SU-DHL-6 (cell line): ENCODE results near the gene AGRN.
"Not testable (repeated sequence)": the region's sequence is repeated elsewhere in the genome, so short reads cannot be mapped to it uniquely, and the experiment has no call there.

Source experiments
- H2AFZ ChIP-seq: fragments of 200-600 bp; sonication (generic); 2 replicates; pipeline ENCODE4 v1.6.1; 2014; ENCODE audit warnings: low read depth, mild to moderate bottlenecking, moderate library complexity, mixed read lengths, antibody characterized with exemption, low read length; ENCODE audit not compliant: severe bottlenecking
- H3F3A ChIP-seq: fragments of 200-600 bp; shearing (Covaris generic); 2 replicates; pipeline ENCODE4 v1.6.0; 2016; ENCODE audit warnings: antibody characterized with exemption, mild to moderate bottlenecking; ENCODE audit not compliant: insufficient read depth
- H3K27ac ChIP-seq: fragments of 200-600 bp; sonication (generic); 2 replicates; pipeline ENCODE4 v1.5.1; 2016; ENCODE audit warnings: low read depth, mild to moderate bottlenecking, low read length, moderate library complexity, mixed read lengths
- H3K27me3 ChIP-seq: fragments of 200-600 bp; sonication (generic), shearing (Covaris generic); 2 replicates; pipeline ENCODE4 v1.6.0; 2014; ENCODE audit warnings: mild to moderate bottlenecking, low read length
- H3K36me3 ChIP-seq: fragments of 200-600 bp; sonication (generic); 2 replicates; pipeline ENCODE4 v1.6.1; 2014; ENCODE audit warnings: mild to moderate bottlenecking, low read length, mixed read lengths
- H3K4me2 ChIP-seq: fragments of 300-600, 200-600 bp; shearing (Covaris generic), sonication (generic); 2 replicates; pipeline ENCODE4 v1.6.0; 2014; ENCODE audit warnings: low read length, low read depth, mild to moderate bottlenecking; ENCODE audit not compliant: poor library complexity, severe bottlenecking
- H3K4me3 ChIP-seq: fragments of 200-600 bp; sonication (generic); 2 replicates; pipeline ENCODE4 v1.5.1; 2014; ENCODE audit warnings: antibody characterized with exemption, low read length, mild to moderate bottlenecking, mixed read lengths; ENCODE audit not compliant: insufficient read depth, poor library complexity, severe bottlenecking
- H3K79me2 ChIP-seq: fragments of 200-600 bp; sonication (generic); 2 replicates; pipeline ENCODE4 v1.6.1; 2014; ENCODE audit warnings: mild to moderate bottlenecking, low read length, moderate library complexity; ENCODE audit not compliant: insufficient read depth
- H3K9ac ChIP-seq: fragments of 200-600 bp; sonication (generic); 2 replicates; pipeline ENCODE4 v1.7.0; 2014; ENCODE audit warnings: mild to moderate bottlenecking, low read length
- H3K9me2 ChIP-seq: fragments of 200-600 bp; sonication (generic); replicated peaks from 2 replicates; pipeline ENCODE4 v1.6.1; 2014; ENCODE audit warnings: low read length; ENCODE audit not compliant: insufficient read depth
- H3K9me3 ChIP-seq: fragments of 200-600 bp; sonication (generic); 2 replicates; pipeline ENCODE4 v1.6.1; 2014; ENCODE audit warnings: low read length, mixed read lengths; ENCODE audit not compliant: insufficient read depth
- H4K20me1 ChIP-seq: fragments of 200-600 bp; sonication (generic); 2 replicates; pipeline ENCODE4 v1.6.1; 2014; ENCODE audit warnings: low read depth, mild to moderate bottlenecking, antibody characterized with exemption, low read length, moderate library complexity, mixed read lengths
- EZH2phosphoT487 ChIP-seq: fragments of 200-600 bp; sonication (generic), shearing (Covaris generic); conservative IDR thresholded peaks from 2 replicates; pipeline ENCODE4 v1.6.1; 2018; ENCODE audit warnings: mild to moderate bottlenecking, antibody characterized with exemption, low read length, moderate library complexity, mixed read lengths
- TF ChIP-seq, protein P1 (sequence below): fragments of 200-600 bp; sonication (generic); IDR thresholded peaks from one replicate; pipeline ENCODE4 v1.5.1; 2017; ENCODE audit warnings: antibody characterized with exemption, mild to moderate bottlenecking, low read length, moderate library complexity; ENCODE audit not compliant: insufficient read depth, poor library complexity, severe bottlenecking

Gene AGRN

DNA sequence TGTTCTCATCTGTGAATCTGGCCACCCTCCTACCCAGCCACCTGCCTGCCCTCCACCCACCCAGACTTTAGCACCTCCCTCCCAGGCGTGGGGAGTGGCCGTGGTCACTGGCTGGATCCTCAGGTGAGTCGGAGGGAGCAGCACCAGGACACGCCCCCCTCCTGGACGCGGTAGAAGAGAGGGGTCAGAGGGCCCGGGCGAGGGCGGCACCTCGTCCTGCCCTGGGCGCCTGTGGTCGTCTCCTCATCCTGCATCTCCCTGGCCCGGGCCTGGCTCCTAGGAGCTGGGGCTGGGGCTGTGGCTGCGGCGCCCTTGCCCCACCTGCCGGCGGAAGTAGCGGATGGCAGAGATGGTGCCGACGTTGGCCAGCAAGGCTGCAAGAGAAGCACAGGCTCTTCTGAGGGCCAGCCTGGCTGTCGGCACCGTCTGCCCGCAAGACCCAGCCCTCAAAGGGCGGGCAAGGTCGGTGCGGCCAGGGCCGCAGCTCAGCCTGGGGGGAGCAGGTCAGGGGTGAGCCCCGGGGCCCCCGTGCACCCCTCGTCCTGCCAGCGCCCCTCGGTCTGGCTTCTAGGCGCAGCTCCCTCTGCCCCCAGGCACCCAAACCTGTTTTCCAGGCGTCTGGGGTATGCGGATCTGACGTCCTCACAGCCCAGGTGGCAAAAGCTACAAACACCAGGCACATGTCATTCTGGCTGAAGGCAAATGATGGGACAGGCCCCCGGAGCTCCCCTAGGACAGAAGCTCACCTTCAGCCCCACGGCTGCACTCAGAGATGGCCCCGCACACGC lies 43.8 kb upstream of the AGRN start:
- no peak overlapping the region for H3K9ac ChIP-seq
- H3K4me2 ChIP-seq: peak overlapping the region; percentile 17
- H3K9me3 ChIP-seq: no peaks in the 10 kb centered on the region
- H4K20me1 ChIP-seq: no peaks in the 10 kb centered on the region
- H2AFZ ChIP-seq: no peak overlapping the region
- H3K9me2 ChIP-seq: no peaks in the 10 kb centered on the region
- no peaks in the 10 kb centered on the region for H3F3A ChIP-seq
- no peaks in the 10 kb centered on the region for H3K36me3 ChIP-seq
- H3K27ac ChIP-seq: no peak overlapping the region
- TF ChIP-seq, protein P1, sequence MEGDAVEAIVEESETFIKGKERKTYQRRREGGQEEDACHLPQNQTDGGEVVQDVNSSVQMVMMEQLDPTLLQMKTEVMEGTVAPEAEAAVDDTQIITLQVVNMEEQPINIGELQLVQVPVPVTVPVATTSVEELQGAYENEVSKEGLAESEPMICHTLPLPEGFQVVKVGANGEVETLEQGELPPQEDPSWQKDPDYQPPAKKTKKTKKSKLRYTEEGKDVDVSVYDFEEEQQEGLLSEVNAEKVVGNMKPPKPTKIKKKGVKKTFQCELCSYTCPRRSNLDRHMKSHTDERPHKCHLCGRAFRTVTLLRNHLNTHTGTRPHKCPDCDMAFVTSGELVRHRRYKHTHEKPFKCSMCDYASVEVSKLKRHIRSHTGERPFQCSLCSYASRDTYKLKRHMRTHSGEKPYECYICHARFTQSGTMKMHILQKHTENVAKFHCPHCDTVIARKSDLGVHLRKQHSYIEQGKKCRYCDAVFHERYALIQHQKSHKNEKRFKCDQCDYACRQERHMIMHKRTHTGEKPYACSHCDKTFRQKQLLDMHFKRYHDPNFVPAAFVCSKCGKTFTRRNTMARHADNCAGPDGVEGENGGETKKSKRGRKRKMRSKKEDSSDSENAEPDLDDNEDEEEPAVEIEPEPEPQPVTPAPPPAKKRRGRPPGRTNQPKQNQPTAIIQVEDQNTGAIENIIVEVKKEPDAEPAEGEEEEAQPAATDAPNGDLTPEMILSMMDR: peak; percentile 36
- no peak for TF ChIP-seq EZH2phosphoT487
- no peaks in the 10 kb centered on the region for H3K27me3 ChIP-seq
- no peak overlapping the region for H3K4me3 ChIP-seq
- H3K79me2 ChIP-seq: no peaks in the 10 kb centered on the region

DNA sequence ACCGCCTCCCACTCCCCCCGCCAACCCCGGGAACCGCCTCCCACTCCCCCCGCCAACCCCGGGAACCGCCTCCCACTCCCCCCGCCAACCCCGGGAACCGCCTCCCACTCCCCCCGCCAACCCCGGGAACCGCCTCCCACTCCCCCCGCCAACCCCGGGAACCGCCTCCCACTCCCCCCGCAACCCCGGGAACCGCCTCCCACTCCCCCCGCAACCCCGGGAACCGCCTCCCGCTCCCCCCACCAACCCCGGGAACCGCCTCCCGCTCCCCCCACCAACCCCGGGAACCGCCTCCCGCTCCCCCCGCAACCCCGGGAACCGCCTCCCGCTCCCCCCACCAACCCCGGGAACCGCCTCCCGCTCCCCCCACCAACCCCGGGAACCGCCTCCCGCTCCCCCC lies 43.1 kb upstream of the AGRN start:
- H3K27me3 ChIP-seq, H3K9ac ChIP-seq, H3K4me3 ChIP-seq, H3F3A ChIP-seq, H3K4me2 ChIP-seq, H2AFZ ChIP-seq, H3K9me2 ChIP-seq, H3K27ac ChIP-seq, H3K79me2 ChIP-seq, H3K9me3 ChIP-seq, H3K36me3 ChIP-seq, H4K20me1 ChIP-seq: not testable (repeated sequence)

DNA sequence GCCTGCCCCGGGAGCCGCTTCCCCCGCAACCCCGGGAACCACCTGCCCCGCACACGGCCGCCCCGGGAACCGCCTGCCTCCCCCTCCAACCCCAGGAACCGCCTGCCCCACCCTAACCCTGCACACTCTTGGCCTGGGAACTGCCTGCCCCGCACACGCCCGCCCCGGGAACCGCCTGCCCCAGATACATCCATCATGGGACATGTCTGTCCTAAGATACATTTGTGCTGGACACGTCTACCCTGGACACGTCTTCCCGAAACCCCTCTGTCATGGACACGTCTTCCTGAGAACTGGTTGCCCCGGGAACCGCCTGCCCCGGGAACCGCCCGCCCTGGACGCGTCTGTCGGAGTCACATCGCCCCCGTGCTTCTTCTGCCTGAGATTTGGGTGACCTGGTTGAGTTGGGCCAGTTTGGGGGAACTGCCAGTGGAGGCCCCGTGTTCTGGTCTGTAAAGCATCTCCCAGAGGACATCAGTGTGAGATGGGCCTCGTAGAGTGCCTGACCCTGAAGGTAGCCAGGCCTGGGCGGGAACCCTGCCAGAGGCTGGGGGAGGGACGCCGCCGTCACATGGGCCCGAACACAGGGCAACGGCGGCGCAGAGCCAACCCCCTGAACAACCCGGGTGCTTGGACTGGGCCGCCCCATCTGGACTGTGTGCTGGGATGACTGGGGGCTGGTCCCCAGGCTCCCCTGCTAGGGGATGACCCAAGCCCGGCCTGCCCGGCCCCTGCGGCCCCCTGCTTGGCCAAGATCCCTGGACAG lies 41.7 kb upstream of the AGRN start:
- H3K4me3 ChIP-seq: no peak overlapping the region
- H3K9me2 ChIP-seq: no peaks in the 10 kb centered on the region
- H3K4me2 ChIP-seq: no peak overlapping the region
- H3K36me3 ChIP-seq: no peaks in the 10 kb centered on the region
- H3K79me2 ChIP-seq: no peaks in the 10 kb centered on the region
- no peaks in the 10 kb centered on the region for H3K27me3 ChIP-seq
- H3F3A ChIP-seq: no peaks in the 10 kb centered on the region
- H4K20me1 ChIP-seq: no peaks in the 10 kb centered on the region
- H3K27ac ChIP-seq: no peak overlapping the region
- no peak overlapping the region for H3K9ac ChIP-seq
- H2AFZ ChIP-seq: no peak overlapping the region
- H3K9me3 ChIP-seq: no peaks in the 10 kb centered on the region
- no peak for TF ChIP-seq EZH2phosphoT487
- TF ChIP-seq, protein P1: no peak
